AG10803 (cell line): ENCODE data around the gene OOSP4B.
"Not testable (repeated sequence)": the region's sequence is repeated elsewhere in the genome, so short reads cannot be mapped to it uniquely, and the experiment has no call there.

Experiments used
- DNase-seq: peaks from one replicate; pipeline ENCODE4 v3.0.0; 2010; ENCODE audit warnings: low read depth
- H3K4me3 ChIP-seq: 2 replicates; pipeline ENCODE4 v1.5.1; 2011; ENCODE audit warnings: mild to moderate bottlenecking, low read length, control low read depth
- TF ChIP-seq, protein P1 (sequence below): conservative IDR thresholded peaks from 2 replicates; pipeline ENCODE4 v1.5.1; 2011; ENCODE audit warnings: mild to moderate bottlenecking, low read length, control low read depth, inconsistent platforms

OOSP4B gene

DNA sequence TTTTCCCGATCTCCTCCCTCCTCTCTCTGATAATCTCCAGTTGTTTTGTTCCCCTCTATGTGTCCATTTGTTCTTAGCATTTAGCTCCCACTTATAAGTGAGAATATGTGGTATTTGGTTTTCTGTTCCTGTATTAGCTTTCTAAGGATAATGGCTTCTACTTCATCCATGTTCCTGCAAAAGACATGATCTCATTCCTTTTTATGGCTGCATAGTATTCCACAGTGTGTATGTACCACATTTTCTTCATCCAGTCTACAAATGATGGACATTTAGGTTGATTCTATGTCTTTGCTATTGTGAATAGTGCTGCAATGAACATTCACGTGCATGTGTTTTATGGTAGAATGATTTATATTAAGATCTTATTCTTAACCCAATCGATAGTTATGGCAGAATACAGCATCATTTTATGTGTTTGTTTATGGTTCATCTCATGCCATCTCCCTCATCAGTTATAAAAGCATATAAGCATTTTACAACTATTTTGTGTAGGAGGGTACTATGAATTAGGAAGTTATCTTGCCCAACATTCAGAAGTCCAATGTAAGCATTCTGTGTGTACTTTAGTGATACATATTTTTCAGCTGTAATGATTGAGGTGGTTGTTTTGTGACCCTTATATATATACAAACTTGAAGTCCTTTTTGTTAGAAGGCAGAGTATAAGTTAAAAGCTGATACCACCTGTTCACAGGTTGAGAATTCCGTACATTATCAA is 42.7 kb downstream of the OOSP4B start:
- DNase-seq = no peak
- no peak overlapping the region for H3K4me3 ChIP-seq
- TF ChIP-seq, protein P1, sequence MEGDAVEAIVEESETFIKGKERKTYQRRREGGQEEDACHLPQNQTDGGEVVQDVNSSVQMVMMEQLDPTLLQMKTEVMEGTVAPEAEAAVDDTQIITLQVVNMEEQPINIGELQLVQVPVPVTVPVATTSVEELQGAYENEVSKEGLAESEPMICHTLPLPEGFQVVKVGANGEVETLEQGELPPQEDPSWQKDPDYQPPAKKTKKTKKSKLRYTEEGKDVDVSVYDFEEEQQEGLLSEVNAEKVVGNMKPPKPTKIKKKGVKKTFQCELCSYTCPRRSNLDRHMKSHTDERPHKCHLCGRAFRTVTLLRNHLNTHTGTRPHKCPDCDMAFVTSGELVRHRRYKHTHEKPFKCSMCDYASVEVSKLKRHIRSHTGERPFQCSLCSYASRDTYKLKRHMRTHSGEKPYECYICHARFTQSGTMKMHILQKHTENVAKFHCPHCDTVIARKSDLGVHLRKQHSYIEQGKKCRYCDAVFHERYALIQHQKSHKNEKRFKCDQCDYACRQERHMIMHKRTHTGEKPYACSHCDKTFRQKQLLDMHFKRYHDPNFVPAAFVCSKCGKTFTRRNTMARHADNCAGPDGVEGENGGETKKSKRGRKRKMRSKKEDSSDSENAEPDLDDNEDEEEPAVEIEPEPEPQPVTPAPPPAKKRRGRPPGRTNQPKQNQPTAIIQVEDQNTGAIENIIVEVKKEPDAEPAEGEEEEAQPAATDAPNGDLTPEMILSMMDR = no peak

DNA sequence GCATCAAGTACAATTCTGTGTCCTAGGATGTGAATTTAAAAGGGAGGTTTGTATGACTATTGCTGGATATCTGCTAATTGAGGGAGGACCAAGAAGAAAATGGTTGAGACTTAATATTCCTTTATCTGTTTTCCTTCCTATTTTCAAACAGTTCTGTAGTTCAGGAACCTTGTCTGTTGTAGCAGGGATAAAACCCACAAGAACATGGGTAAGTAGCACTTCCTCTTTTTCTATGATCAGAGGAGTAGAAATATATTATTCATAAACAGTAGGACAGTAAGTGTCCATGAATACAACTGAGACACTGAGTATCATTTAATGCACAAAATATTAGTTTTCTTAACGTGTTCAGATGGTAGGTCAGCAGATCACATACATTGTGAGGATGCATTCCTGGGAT is 47.1 kb downstream of the OOSP4B start:
- TF ChIP-seq, protein P1 = no peak
- DNase-seq = no peak
- no peak overlapping the region for H3K4me3 ChIP-seq

DNA sequence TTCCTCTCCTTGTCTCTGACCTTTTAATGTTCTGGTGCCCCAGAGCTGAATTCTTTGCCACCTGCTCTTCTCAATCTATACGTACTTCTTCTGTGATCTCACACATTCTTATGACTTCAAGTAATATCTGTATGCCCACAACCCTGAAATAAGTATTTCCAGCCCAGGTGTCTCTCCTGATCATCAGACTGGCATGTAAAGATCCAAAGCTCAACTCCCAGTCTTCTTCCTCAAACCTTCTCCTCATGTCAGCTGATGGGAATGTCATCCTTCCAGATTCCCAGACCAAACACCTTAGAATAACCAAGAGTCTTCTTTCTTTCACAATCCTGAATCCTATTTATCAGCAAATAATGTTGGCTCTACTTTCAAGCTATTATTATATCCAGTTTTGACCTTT is 48.8 kb downstream of the OOSP4B start:
- no peak overlapping the region for H3K4me3 ChIP-seq
- TF ChIP-seq, protein P1 = no peak
- no peak for DNase-seq

DNA sequence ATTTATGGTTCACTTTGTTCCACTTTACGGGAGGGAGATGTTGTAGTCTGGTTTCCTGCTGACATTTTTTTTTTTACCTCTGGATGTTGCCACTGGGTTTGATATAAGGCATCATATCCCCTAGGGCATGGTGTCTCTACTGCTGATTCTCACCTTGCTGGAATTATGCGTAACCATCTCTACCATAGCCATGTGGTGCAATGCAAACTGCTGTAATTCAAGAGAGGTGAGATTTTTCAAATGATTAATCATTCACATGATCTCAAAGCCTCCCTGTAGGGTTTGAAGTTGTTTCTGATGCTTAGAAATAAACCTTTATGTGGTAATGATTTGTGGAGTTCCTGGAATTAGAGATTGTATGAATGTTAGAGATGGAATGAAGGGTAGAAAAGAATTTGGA is 52.5 kb downstream of the OOSP4B start:
- no peak overlapping the region for H3K4me3 ChIP-seq
- DNase-seq = no peak
- TF ChIP-seq, protein P1 = no peak

DNA sequence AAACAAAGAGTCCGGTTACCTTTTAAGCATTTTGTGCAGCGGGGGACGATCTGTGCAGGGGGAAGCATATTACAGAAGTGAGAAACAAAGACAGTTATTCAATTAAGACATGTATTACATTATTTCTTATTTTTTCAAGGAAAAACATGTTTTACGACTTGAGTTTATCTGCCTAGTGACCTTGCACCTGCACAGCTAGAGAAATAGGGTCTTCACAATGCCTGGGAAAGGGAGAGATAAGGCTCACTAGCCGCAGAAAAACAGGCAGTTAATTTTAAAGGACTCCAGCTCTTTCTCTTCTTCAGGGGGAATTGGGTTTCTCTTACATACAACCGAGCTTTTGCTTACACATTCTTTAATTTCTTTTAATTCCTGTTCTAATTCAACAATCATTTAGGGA is 54.7 kb downstream of the OOSP4B start:
- not testable (repeated sequence) for DNase-seq

DNA sequence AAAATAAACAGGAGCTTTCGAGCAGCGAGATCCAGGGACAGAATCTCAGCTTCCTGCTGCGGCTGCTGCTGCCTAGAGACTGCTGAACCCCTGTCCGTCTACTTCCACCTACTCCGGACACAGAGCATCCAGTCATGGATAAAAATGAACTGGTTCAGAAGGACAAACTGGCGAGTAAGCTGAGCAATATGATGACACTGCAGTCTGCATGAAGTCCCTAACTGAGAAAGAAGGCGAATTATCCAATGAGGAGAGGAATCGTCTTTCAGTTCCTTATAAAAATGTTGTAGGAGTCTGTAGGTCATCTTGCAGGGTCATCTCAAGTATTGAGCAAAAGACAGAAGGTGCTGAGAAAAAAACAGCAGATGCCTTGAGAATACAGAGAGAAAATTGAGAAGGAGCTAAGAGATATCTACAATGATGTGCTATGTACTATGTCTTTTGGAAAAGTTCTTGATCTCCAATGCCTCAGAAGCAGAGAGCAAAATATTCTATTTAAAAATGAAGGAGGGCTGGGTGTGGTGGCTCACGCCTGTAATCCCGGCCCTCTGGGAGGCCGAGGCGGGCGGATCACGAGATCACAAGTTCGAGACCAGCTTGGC is 60.3 kb downstream of the OOSP4B start:
- TF ChIP-seq, protein P1 = no peak
- no peak for DNase-seq
- H3K4me3 ChIP-seq = no peak overlapping the region

More for the DNA sequence above, 54.7 kb downstream of the OOSP4B start:
- H3K4me3 ChIP-seq = not testable (repeated sequence)

DNA sequence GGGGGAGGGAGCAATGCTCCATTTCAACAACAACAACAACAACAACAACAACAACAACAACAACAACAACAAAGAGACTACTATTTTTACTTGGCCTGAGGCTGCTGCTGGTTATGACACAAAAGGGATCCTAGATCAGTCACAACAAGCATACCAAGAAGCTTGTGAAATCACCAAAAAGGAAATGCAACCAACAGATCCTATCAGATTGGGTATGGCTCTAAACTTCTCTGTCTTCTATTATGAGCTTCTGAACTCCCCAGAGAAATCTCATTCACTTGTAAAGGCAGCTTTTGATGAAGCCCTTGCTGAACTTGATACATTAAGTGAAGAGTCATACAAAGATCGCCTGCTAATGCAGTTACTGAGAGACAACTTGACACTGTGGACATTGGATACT is 61.0 kb downstream of the OOSP4B start:
- DNase-seq = no peak
- no peak overlapping the region for H3K4me3 ChIP-seq
- TF ChIP-seq, protein P1 = no peak
